Measurements from ENCODE around the gene RGS14. TPM values are rescaled to one million over a fixed set of nuclear protein-coding genes. Genes with fewer than 3 reads are reported as not detected.

RGS14 gene
- polyA plus RNA-seq, 1 donor (not counting 4 experiments of a cell fraction or from before 2014, with no cell fraction given), result 8.6 TPM

- Histone ChIP-seq H3K9ac (ENCODE audit: control insufficient read depth, extremely low read depth, insufficient read depth, low read length) (no peak overlapping the region), H3K27ac (ENCODE audit: control insufficient read depth, insufficient read depth, low read length) (no peak overlapping the region), H3K4me3 (ENCODE audit: control insufficient read depth in 2 of 3, extremely low read depth in 1 of 3, insufficient read depth in 2 of 3, low read depth in 1 of 3, low read length in 3 of 3) (no peak overlapping the region), H3K27me3 (ENCODE audit: control insufficient read depth, extremely low read depth, insufficient read depth, low read length) (no peaks in the 10 kb centered on the region), H3K9me1 (ENCODE audit: control insufficient read depth, extremely low read depth, insufficient read depth, low read length) (peaks cover 3% of the 10 kb centered on the region), H3K4me1 (ENCODE audit: control insufficient read depth, extremely low read depth, insufficient read depth, low read length) (peaks cover 18% of the 10 kb centered on the region), H3K9me3 (ENCODE audit: control insufficient read depth, low read depth, low read length) (no peaks in the 10 kb centered on the region), H3K79me2 (ENCODE audit: control insufficient read depth, insufficient read depth, low read length) (no peaks in the 10 kb centered on the region), H3K4me2 (ENCODE audit: control insufficient read depth, extremely low read depth, insufficient read depth, low read depth, low read length) (no peak overlapping the region), H2AFZ (ENCODE audit: control insufficient read depth, low read length) (no peak overlapping the region), H3K36me3 (ENCODE audit: control insufficient read depth in 2 of 2, extremely low read depth in 1 of 2, insufficient read depth in 2 of 2, low read length in 2 of 2) (no peaks in the 10 kb centered on the region), H4K20me1 (ENCODE audit: control insufficient read depth, extremely low read depth, insufficient read depth, low read length) (no peaks in the 10 kb centered on the region)
- dilution Hi-C loops (cut with MboI; ENCODE audit: extremely low pct_ligation_motif_present, low sequenced_read_pairs), result no loop called here
- no peak for FAIRE-seq
- TF ChIP-seq EZH2 (IDR thresholded peaks at IDR 0.05; ENCODE audit: low read length) (no peak), CTCF (optimal IDR thresholded peaks at IDR 0.05 in 1 of 3, IDR thresholded peaks at IDR 0.05 in 1 of 3, conservative IDR thresholded peaks at IDR 0.05 in 1 of 3; ENCODE audit: extremely low read depth in 1 of 3, insufficient read depth in 2 of 3, low read length in 3 of 3) (no peak)
- DNase-seq (ENCODE audit: low read depth, low spot score), result no peak
Observed at GRCh38 chr5:177315411-177315810, 42.3 kb upstream of the RGS14 start.

- TF ChIP-seq CTCF (optimal IDR thresholded peaks at IDR 0.05 in 1 of 3, IDR thresholded peaks at IDR 0.05 in 1 of 3, conservative IDR thresholded peaks at IDR 0.05 in 1 of 3; ENCODE audit: extremely low read depth in 1 of 3, insufficient read depth in 2 of 3, low read length in 3 of 3) (no peak), EZH2 (IDR thresholded peaks at IDR 0.05; ENCODE audit: low read length) (no peak)
- H3K27me3 ChIP-seq (ENCODE audit: control insufficient read depth, extremely low read depth, insufficient read depth, low read length), result no peaks in the 10 kb centered on the region
- DNase-seq (ENCODE audit: low read depth, low spot score), result no peak
- H4K20me1 ChIP-seq (ENCODE audit: control insufficient read depth, extremely low read depth, insufficient read depth, low read length), result no peaks in the 10 kb centered on the region
- no peak for FAIRE-seq
- no peak overlapping the region for H3K4me2 ChIP-seq (ENCODE audit: control insufficient read depth, extremely low read depth, insufficient read depth, low read depth, low read length)
- H3K4me1 ChIP-seq (ENCODE audit: control insufficient read depth, extremely low read depth, insufficient read depth, low read length), result peaks cover 12% of the 10 kb centered on the region
- H3K79me2 ChIP-seq (ENCODE audit: control insufficient read depth, insufficient read depth, low read length), result no peaks in the 10 kb centered on the region
- H3K27ac ChIP-seq (ENCODE audit: control insufficient read depth, insufficient read depth, low read length), result no peak overlapping the region
- H3K9me1 ChIP-seq (ENCODE audit: control insufficient read depth, extremely low read depth, insufficient read depth, low read length), result peaks cover 3% of the 10 kb centered on the region
- H3K36me3 ChIP-seq (ENCODE audit: control insufficient read depth in 2 of 2, extremely low read depth in 1 of 2, insufficient read depth in 2 of 2, low read length in 2 of 2), result peaks cover 0 to 3% of the 10 kb centered on the region in 2 experiments
- no peak overlapping the region for H3K9ac ChIP-seq (ENCODE audit: control insufficient read depth, extremely low read depth, insufficient read depth, low read length)
- no peak overlapping the region for H2AFZ ChIP-seq (ENCODE audit: control insufficient read depth, low read length)
- H3K4me3 ChIP-seq (ENCODE audit: control insufficient read depth in 2 of 3, extremely low read depth in 1 of 3, insufficient read depth in 2 of 3, low read depth in 1 of 3, low read length in 3 of 3), result no peak overlapping the region
- H3K9me3 ChIP-seq (ENCODE audit: control insufficient read depth, low read depth, low read length), result no peaks in the 10 kb centered on the region
- dilution Hi-C loops (cut with MboI; ENCODE audit: extremely low pct_ligation_motif_present, low sequenced_read_pairs), result no loop called here
Observed at GRCh38 chr5:177316005-177316404, 41.7 kb upstream of the RGS14 start.
